GM12865 (cell line): ENCODE data around the gene PRIMA1.

Experiments
- DNase-seq: peaks from one replicate; pipeline ENCODE4 v3.0.0; 2010; ENCODE audit warnings: low read depth
- H3K4me3 ChIP-seq: 2 replicates; pipeline ENCODE4 v1.5.1; 2011; ENCODE audit warnings: mild to moderate bottlenecking, low read depth, low read length, control low read depth
- CTCF ChIP-seq: IDR thresholded peaks from 2 replicates; pipeline ENCODE4 v1.5.1; 2011; ENCODE audit warnings: low read length, control low read depth, low read depth, inconsistent platforms; ENCODE audit not compliant: insufficient read depth; ENCODE audit errors: missing control alignments

Gene PRIMA1

GRCh38 chr14:93804654-93805053 is 16.4 kb upstream of the PRIMA1 start:
- H3K4me3 ChIP-seq, result no peak overlapping the region
- DNase-seq, result no peak
- peak; percentile 17 for TF ChIP-seq CTCF

- TF ChIP-seq CTCF, result no peak
- DNase-seq, result no peak
Measured at GRCh38 chr14:93803408-93804318, 15.4 kb upstream of the PRIMA1 start.

GRCh38 chr14:93799989-93800921 is 12.0 kb upstream of the PRIMA1 start:
- TF ChIP-seq CTCF, result no peak
- no peak for DNase-seq
- H3K4me3 ChIP-seq, result no peak overlapping the region

More at GRCh38 chr14:93803408-93804318, 15.4 kb upstream of the PRIMA1 start:
- no peak overlapping the region for H3K4me3 ChIP-seq

GRCh38 chr14:93799617-93799988 is 11.3 kb upstream of the PRIMA1 start:
- DNase-seq, result no peak
- no peak for TF ChIP-seq CTCF

GRCh38 chr14:93797536-93797935 is 9.3 kb upstream of the PRIMA1 start:
- TF ChIP-seq CTCF, result no peak
- no peak for DNase-seq
- no peak overlapping the region for H3K4me3 ChIP-seq

More at GRCh38 chr14:93799617-93799988, 11.3 kb upstream of the PRIMA1 start:
- no peak overlapping the region for H3K4me3 ChIP-seq

- DNase-seq, result no peak
- TF ChIP-seq CTCF, result no peak
- no peak overlapping the region for H3K4me3 ChIP-seq
Measured at GRCh38 chr14:93797071-93797470, 8.8 kb upstream of the PRIMA1 start.
